AG04450 (cell line): ENCODE results near the gene PQBP1. TPM values are rescaled to one million over a fixed set of nuclear protein-coding genes. Genes with fewer than 3 reads are reported as not detected.

ENCODE experiments used
- CTCF ChIA-PET: fragments of 300-600, 350-600 bp; formaldehyde crosslinking; extraction: SDS; loops from one replicate; lab custom pipeline; 2022; ENCODE audit warnings: antibody characterized with exemption, inconsistent platforms; lab: Charles Lee
- POLR2A ChIA-PET: fragments of 350-600 bp; formaldehyde crosslinking; extraction: SDS; loops from one replicate; lab custom pipeline; 2021; ENCODE audit warnings: antibody characterized with exemption, inconsistent platforms; lab: Yijun Ruan, JAX
- DNase-seq: peaks from one replicate; pipeline ENCODE4 v3.0.0-alpha.2; 2011; ENCODE audit warnings: low read depth, low spot score
- H3K27ac ChIP-seq: one replicate; pipeline ENCODE4 v1.5.1; 2012; ENCODE audit warnings: low read depth, low read length, control low read depth
- H3K27me3 ChIP-seq: one replicate; pipeline ENCODE4 v1.6.0; 2012; ENCODE audit warnings: low read length; ENCODE audit not compliant: control insufficient read depth, insufficient read depth
- H3K4me3 ChIP-seq: 2 replicates; pipeline ENCODE4 v1.5.1; 2011; ENCODE audit warnings: mild to moderate bottlenecking, low read depth, low read length, control low read depth
- H3K9me3 ChIP-seq: 2 replicates; pipeline ENCODE4 v1.5.1; 2012; ENCODE audit warnings: low read length; ENCODE audit not compliant: control insufficient read depth, insufficient read depth
- CTCF ChIP-seq: IDR thresholded peaks from 2 replicates; pipeline ENCODE4 v1.5.1; 2011; ENCODE audit warnings: low read depth, low read length, control low read depth, inconsistent platforms
- polyA plus RNA-seq: library from polyadenylated mRNA; depleted of rRNA; stranded (reverse); fragments of >200 nt; gene quantifications from 2 replicates; pipeline ENCODE4 v1.2.3, GENCODE V29; 2011

Gene PQBP1
- polyA plus RNA-seq, 1 experiment = 49.5 TPM

- ChIA-PET POLR2A (no interaction called here), CTCF (no interaction called here)
- Histone ChIP-seq H3K4me3 (no peak overlapping the region), H3K9me3 (no peaks in the 10 kb centered on the region), H3K27ac (no peak overlapping the region), H3K27me3 (no peaks in the 10 kb centered on the region)
- DNase-seq = no peak
- no peak for TF ChIP-seq CTCF
Measured at GRCh38 chrX:48934581-48935300, 37.0 kb downstream of the PQBP1 start.

- H3K9me3 ChIP-seq = no peaks in the 10 kb centered on the region
- H3K27ac ChIP-seq = no peak overlapping the region
- no peak for TF ChIP-seq CTCF
- ChIA-PET POLR2A (no interaction called here), CTCF (no interaction called here)
- no peaks in the 10 kb centered on the region for H3K27me3 ChIP-seq
- no peak overlapping the region for H3K4me3 ChIP-seq
- DNase-seq = no peak
Measured at GRCh38 chrX:48935301-48935670, 37.6 kb downstream of the PQBP1 start.

- Histone ChIP-seq H3K27me3 (no peaks in the 10 kb centered on the region), H3K9me3 (no peaks in the 10 kb centered on the region), H3K4me3 (no peak overlapping the region), H3K27ac (no peak overlapping the region)
- DNase-seq = no peak
- ChIA-PET POLR2A (no interaction called here), CTCF (interaction anchor here (0.5 kb wide), 1 partner anchor 15 kb away, joined by 3 read pairs; no protein-coding TSS in a partner anchor)
- no peak for TF ChIP-seq CTCF
Measured at GRCh38 chrX:48936429-48937053, 38.8 kb downstream of the PQBP1 start.

GRCh38 chrX:48937054-48937907, 39.6 kb downstream of the PQBP1 start:
- CTCF ChIA-PET = no interaction called here
- no peak overlapping the region for H3K27ac ChIP-seq
- POLR2A ChIA-PET = no interaction called here
- TF ChIP-seq CTCF = no peak
- H3K4me3 ChIP-seq = no peak overlapping the region
- no peaks in the 10 kb centered on the region for H3K9me3 ChIP-seq
- no peak for DNase-seq
- H3K27me3 ChIP-seq = no peaks in the 10 kb centered on the region
